ENCODE results near the gene HDDC2. TPM values are rescaled to one million over a fixed set of nuclear protein-coding genes. Genes with fewer than 3 reads are reported as not detected.

The HDDC2 gene
- total RNA-seq, 1 experiment from 2014 or later: 96.8 TPM

DNA sequence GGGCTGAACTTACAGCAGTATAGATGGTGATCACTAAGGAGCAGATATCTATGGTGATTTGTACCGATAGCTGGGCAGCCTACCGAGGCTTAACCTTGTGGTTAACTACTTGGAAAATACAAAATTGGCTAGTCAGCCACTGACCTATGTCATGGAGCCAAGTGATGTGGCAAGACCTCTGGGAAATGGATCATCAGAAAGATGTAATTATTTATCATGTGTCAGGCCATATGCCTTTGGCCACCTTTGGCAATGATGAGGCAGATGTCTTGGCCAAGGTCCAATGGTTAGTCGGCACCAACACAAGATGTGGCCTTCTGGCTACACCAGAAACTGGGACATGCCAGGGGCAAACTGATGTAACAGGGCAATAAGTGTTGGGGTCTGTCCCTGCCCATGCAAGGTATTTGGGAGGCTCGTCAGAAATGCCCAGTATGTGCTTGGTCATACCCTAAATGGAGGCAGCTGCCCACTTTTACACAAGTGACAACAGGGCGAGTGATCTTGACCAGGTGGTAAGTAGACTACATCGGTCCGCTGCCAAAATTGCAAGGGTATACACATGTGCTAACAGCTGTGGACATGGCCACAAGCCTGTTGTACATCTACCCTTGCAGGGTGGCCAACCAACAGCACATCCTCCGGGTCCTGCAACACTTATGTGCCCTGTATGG lies 30.1 kb downstream of the HDDC2 start:
- Histone ChIP-seq H3K4me3 (ENCODE audit: low read length) (no peak overlapping the region), H3K9me2 (replicated peaks; ENCODE audit: low read length) (no peaks in the 10 kb centered on the region), H3K27ac (ENCODE audit: low read length) (no peak overlapping the region), H3K27me3 (ENCODE audit: low read length) (no peaks in the 10 kb centered on the region), H3K9me3 (ENCODE audit: low read length) (no peaks in the 10 kb centered on the region), H3F3A (ENCODE audit: low read length, unreplicated experiment) (no peaks in the 10 kb centered on the region), H3K36me3 (ENCODE audit: low read depth, low read length) (peaks cover 7% of the 10 kb centered on the region), H3K9ac (ENCODE audit: low read length) (no peak overlapping the region), H4K20me1 (ENCODE audit: low read length) (no peaks in the 10 kb centered on the region), H2AFZ (ENCODE audit: low read length) (no peak overlapping the region), H3K4me1 (ENCODE audit: insufficient read depth, low read length) (peaks cover 11% of the 10 kb centered on the region), H3K79me2 (ENCODE audit: low read length) (no peaks in the 10 kb centered on the region), H3K4me2 (ENCODE audit: low read length) (no peak overlapping the region)
- ChIA-PET CTCF (no interaction called here), POLR2A (ENCODE audit: unreplicated experiment) (no interaction called here)
- DNase-seq (peak; percentile 3), ATAC-seq (no peak)
- TF ChIP-seq EZH2phosphoT487 (IDR thresholded peaks at IDR 0.05; ENCODE audit: borderline replicate concordance, low read length) (no peak), EZH2 (IDR thresholded peaks at IDR 0.05; ENCODE audit: low read length, unreplicated experiment) (no peak), CTCF (conservative IDR thresholded peaks at IDR 0.05; ENCODE audit: low read depth, low read length) (no peak)
- intact Hi-C loops (cut with micrococcal nuclease): no loop called here
- BruUV-seq (replicated peaks): no TSS peak

DNA sequence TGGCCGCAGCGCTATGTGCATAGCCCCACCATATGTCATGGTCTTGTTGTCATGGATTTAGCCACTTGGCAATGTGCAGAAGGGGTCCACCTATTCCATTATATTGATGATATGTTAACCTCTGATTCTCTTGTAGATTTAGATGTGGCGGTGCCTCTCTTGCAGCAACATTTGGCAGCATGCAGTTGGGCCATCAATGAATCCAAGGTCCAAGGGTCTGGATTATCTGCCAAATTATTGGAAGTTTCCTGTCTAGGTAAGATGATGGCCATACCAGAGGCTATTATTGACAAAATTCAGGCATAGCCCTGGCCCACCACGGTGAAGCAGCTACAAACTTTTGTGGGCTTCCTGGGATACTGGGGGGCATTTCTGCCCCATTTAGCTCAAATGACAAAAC lies 31.4 kb downstream of the HDDC2 start:
- BruUV-seq (replicated peaks): no TSS peak
- POLR2A ChIA-PET (ENCODE audit: unreplicated experiment): no interaction called here

More for the DNA sequence above, 31.4 kb downstream of the HDDC2 start:
- ATAC-seq (no peak), DNase-seq (no peak)
- no peak for TF ChIP-seq CTCF (conservative IDR thresholded peaks at IDR 0.05; ENCODE audit: low read depth, low read length)
- no peak for TF ChIP-seq EZH2phosphoT487 (IDR thresholded peaks at IDR 0.05; ENCODE audit: borderline replicate concordance, low read length)
- TF ChIP-seq EZH2 (IDR thresholded peaks at IDR 0.05; ENCODE audit: low read length, unreplicated experiment): no peak
- CTCF ChIA-PET: no interaction called here
- Histone ChIP-seq H3K9ac (ENCODE audit: low read length) (no peak overlapping the region), H3F3A (ENCODE audit: low read length, unreplicated experiment) (no peaks in the 10 kb centered on the region), H3K27me3 (ENCODE audit: low read length) (no peaks in the 10 kb centered on the region), H3K9me2 (replicated peaks; ENCODE audit: low read length) (no peaks in the 10 kb centered on the region), H4K20me1 (ENCODE audit: low read length) (no peaks in the 10 kb centered on the region), H3K27ac (ENCODE audit: low read length) (no peak overlapping the region), H3K4me2 (ENCODE audit: low read length) (no peak overlapping the region), H3K4me3 (ENCODE audit: low read length) (no peak overlapping the region), H3K36me3 (ENCODE audit: low read depth, low read length) (peaks cover 6% of the 10 kb centered on the region), H3K9me3 (ENCODE audit: low read length) (no peaks in the 10 kb centered on the region), H2AFZ (ENCODE audit: low read length) (no peak overlapping the region), H3K4me1 (ENCODE audit: insufficient read depth, low read length) (peaks cover 11% of the 10 kb centered on the region), H3K79me2 (ENCODE audit: low read length) (no peaks in the 10 kb centered on the region)
- intact Hi-C loops (cut with micrococcal nuclease): no loop called here
